Measurements from ENCODE around the gene PSAP.

PSAP gene

DNA sequence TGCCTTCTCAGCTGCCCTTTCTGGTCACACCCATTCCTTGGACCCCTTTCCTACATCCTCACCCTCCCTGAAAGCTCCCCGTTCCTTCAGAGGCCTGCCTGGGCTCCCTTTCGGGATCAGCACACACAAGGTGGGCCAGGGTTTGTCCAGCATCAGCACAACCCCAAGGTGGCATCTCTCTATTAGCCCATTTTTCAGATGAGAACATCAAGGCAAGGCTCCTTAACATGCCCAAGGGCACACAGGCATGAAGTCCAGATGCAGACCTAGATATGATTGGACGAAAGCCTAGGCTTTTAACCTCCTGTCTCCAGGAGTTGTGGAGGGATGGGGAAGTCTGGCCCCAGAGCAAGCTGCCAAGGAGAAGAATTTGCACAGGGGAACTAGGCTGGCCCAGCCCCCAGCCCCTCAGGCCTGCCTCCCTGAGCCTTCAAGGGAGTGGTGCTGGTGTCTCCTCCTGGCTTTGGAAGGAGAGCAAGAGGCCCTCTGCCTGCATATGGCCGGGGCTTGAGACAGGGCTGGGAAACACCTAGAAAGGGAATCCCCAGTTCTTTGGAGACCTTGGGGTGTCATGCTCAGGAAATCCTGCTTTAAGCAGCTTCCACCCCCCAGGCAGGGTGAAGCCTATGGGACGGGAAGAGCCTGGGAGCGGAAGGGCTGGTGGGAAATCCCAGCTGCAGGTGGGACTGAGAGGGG lies 68.7 kb downstream of the PSAP start:
- no peak for DNase-seq

DNA sequence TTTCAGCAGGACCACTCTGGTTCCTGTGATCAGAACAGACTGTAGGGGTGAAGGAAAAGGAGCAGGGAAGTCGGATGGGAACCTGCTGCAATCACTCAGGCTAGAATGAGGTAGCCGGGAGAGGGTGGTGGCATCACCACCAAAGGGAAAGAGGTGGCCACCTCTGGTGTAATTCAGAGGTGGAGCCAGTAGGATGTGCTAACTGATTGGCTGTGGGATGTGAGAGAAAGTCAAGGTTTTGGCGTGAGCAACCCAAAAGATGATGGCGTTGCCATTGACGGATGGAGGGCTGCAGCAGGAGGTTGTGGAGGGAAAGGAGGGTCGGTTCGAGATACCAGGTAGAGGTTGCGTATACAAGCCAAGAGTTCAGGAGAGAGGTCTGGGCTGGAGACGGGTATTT lies 70.3 kb downstream of the PSAP start:
- DNase-seq: no peak

DNA sequence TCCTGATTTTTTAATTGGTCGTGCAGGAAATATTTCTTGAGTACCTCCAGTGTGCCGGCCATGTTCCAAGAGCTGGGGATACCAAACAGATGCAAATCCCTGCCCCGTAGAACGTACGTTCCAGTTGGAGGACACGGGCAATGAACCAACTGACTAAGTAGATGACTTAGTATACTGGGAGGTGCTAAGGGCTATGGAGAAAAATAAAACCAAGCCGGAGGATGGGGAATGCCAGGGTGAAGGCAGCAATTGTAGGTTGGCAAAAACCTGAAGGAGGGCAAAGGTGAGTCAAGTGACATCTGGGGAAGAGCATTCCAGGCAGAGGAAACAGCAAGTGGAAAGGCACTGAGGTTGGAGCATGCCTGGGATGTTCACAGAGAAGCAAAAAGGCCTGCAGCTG lies 70.9 kb downstream of the PSAP start:
- DNase-seq: no peak

DNA sequence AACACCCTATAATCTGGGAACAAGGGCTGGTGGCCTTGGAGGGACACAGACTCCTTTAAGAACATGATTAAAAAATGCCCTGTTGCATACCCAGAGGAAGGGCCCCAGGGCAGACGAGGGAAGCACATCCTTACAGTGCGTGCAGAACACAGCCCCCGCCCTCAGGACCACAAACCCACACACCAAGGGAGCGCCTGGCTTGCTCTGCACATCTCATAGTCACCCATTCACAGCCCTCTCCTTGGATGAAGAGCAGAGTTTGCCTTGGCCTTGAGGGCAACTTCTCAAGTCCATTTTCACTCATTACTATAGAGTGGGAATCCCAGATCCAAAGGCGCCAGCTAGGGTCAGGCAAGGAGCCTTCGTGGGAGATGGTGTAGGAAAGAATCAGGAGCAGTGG lies 71.4 kb downstream of the PSAP start:
- no peak for DNase-seq

DNA sequence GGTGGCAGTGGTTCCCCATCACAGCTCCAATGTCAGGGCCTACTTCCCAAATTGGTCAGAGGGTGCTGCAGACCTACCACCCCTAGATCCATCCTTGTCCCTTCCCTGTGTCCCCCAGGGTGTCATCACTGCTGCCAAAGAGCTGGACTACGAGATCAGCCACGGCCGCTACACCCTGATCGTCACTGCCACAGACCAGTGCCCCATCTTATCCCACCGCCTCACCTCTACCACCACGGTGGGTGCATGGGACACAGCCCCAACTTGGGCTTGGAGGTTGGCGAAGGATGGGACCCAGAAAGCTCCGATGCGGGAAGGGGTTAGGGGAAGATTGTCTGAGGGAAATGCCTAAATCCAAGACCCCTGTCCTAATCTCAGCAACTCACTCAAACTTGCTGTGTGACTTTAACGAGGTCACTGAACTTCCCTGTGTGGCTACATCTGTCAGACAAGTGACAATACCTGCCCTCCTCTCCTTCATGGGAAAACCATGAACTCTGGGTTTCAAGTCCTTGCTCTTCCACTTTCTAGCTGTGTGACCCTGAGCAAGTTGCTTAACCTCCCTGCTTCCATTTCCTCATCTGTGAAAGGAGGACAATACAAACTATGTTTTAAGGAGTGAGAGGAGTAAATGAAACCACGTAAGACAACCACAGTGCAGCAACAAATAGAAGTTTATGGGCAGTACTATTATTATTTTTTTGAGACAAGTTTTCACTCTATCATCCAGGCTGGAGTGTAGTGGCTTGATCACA lies 72.8 kb downstream of the PSAP start:
- no peak for DNase-seq

DNA sequence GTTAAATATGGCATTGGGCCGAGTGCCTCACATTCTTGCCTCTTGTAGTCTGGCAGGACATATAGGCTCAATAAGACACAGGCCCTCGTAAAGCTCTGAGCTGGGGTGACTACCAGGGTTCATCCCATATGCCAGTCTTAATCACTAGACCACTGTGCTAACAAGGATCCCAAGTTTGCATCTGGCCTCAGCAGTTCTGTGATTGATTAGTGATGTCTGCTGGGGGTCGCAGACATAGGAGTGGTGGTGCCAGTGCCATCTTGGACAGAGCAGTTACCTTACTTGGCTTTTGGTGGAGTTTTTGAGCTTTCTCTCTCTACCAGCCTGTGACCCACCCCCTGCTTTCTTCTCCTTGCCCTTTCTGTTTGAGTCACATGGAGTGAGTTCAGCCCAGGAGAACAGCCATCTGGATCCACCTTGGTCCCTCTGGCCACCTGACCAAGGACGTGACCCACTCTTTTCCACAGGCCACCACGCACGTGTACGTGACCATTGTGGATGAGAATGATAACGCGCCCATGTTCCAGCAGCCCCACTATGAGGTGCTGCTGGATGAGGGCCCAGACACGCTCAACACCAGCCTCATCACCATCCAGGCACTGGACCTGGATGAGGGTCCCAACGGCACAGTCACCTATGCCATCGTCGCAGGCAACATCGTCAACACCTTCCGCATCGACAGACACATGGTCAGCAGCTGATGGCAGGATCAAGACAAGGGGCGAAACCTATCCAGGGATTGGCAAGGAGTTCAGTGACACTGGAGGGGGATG lies 73.7 kb downstream of the PSAP start:
- DNase-seq: no peak

DNA sequence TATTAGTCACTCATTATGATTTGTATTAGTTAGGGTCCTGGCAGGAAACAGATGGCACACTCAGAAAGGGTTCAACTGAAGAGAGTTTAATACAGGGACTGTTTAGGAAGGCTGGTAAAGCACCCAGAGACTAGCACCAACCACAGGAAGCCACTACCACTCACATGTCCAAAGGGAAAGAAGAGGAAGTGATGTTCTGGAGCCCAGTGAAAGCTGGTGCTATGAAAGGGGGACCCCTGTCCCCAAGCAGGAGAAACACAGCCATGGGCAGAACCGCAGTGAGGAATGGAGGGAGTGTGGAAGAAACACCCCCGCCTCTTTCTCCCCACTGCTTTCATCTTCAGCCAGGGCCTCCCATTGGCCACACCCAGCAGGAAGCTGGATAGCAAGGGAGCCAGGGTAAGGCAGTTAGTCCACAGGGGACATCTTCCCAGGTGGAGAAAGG lies 74.5 kb downstream of the PSAP start:
- DNase-seq: no peak

DNA sequence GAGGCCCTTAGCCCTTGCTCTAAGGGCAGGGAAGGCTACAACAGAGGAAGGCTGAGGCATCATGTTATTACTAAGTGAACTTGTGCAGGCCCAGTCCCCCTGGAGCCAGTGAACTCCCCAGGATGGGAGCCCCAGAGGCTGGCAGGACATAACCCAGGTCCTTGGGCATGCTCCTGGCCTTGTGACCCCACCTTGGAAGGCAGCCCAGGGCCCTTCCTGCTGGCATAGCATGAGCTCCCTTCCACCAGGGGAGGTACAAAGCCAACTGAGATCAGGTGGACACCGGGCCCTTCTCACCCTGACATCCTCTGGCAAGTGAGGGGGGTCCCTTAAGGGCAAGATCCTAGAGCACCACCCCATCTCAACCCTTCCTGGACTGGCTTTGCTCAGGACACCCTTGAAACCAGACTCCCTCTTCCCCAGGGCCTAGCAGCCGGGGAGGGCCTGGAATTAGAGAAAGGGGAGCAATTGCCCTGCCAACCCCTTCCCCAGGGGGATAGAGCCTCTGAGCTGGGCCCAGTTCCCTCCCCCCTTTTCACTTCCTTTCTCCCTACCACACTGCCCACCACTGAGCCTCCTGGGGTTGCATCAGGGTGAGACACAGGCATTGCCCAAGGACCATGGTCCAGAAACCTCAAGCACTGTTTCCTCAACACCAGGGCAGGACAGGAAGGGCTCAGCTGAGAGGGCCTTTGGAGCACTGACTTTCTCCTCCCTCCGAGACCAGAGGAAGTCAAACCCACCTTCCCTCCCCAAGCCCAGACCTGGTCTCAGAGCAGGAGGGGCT lies 75.9 kb downstream of the PSAP start:
- DNase-seq: no peak

DNA sequence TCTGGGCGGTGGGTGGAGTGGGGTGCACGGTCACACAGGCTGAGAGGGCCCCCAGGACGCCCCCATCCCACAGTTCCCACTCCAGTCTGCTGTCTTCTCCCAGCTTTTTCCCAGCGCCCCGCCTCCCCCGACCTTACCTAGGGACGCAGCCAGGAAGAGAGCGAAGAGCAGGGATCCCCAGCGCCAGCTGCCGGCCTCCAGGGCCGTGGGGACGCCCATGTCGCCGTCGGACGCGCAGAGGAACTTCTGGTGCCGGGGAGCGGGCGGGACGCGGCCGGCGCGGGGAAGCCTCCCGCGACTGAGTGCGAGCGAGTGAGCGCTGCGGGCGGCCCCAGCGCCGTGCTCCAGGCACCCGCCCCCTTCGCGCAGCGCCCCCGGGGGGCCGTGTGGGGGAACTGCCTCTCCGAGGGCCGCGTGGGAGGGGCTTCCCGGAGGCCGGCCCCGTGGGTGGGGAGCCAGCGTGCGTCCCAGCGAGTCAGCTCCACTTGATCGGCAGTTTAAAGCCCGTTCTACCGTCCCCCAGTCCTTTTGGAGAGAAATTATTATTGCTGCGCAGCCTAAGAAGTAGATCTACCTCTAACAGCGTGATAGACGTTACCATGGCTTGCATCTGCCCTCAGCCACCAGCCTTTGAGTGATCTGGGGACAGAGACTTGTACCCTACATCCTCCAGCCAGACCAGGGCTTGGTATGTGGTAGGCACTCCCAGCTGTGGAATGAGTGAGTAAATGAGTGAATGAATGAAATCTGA lies 77.7 kb downstream of the PSAP start, which contains the start of gene VSIR:
Gene VSIR, minus strand, starts transcription at position 300 of the 751 bp plus-strand sequence. Its CDS starts 81 bp downstream, at position 219.
- peak; percentile 74 for DNase-seq

DNA sequence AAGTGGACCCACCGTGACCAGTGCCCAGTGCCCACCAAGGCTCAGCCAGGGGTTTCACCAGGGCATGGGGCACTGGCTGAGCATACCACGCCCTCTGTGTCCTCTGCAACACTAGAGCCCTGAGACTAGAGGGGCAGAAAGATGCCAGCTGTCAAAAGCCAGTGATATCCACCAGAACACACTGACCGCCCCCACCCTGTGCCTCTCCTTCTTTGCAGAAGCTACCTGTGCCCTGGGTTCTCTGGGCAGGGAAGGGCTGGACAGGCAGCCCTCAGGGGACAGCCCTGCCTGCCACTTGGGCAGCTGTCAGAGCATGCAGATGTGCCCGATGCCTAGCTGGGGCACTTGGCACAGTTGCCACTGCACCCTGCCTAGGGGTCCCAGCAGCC lies 78.2 kb downstream of the PSAP start:
- DNase-seq: no peak

DNA sequence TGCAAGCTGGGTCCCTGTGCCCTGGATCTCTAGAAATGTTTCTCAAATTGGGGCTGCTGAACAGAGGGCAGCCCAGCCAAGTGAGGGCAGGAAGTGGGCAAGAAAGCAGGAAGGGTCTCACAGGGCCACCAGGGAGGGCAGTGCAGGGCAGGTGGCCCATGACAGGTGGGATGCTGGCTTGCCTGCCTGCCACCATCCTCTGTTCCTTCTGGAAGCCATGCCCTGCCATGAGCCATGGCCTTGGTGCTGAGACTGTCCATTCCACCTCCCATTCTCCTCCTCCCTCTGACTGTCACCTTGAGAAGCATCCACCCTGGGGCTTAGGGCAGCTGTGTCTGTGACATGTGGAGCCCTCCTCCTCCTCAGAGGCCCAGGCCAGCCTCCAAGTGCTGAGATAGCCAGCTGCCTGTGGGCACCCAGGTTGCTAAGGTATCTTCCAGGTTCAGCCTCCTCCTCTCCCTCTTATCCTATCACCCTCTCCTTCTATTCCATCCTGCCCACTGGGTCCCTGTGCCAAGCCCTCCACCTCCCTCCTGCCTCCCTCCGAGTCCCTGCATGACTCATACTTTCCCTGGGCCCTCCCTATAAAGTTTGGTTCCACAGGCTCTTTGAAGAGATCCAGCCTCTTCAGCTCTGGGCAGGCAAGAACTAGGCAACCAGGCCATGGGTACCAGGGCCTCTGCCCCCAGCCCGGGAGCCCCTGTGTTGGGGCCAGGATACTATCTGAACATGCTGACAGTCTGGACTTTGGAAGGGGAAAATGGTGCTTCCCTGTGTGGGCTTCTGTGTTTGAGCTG lies 79.0 kb downstream of the PSAP start:
- DNase-seq: no peak

DNA sequence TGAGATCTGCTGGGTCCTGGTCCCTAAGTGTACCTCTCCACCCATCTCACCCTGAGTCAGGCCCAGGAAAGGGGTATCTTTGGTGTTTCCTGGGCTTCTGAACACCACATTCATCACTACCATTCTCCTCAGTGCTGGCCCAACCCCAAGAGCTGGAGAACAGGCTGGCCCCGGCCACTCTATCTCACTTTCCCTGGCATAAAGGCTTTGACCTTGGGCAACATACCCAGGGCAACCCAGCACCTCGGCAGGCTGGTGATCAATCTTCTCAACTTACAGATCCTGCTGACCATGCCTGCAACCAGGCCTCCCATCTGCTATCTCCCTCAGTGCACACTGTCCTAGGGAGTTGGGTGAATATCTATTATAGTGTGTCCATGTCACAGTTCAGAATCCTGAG lies 79.8 kb downstream of the PSAP start:
- DNase-seq: no peak

DNA sequence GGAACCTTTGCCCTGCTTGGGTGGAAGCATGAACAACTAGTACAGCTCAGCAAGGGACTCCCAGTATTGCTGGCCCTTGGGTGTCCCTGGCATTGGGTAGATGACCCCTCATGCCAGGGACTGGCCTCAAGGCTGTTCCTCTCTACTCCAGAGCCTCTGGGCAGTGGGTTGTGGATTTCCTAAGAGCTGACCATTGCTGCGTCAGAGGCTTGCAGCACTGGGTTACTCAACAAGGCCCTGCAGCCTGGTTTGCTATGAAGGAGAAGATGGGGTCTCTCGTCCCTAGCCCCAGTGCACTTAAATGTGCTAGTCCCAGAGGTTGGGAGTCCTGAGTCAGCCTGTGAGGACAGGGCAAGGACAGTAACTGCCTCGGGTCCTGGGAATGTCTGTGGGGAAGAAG lies 80.3 kb downstream of the PSAP start:
- no peak for DNase-seq

DNA sequence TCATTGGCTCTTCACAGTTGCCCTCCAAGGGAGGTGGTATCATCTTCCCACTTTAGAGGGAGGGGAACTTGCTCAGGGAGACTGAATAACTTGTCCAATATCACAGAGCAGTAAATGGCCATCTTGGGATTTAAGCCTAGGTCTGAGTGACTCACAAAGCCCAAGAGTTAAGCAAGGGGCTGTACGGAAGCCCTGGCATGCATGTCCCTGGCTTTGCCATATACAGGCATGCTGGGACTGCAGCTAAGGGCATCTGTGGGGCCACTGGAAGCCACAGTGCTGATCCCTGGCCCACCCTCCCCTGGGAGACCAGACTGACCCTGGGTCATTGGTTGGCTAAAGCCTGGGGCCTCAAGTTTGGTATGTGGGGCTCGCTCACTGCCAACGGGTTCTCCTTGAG lies 80.8 kb downstream of the PSAP start:
- DNase-seq: no peak

DNA sequence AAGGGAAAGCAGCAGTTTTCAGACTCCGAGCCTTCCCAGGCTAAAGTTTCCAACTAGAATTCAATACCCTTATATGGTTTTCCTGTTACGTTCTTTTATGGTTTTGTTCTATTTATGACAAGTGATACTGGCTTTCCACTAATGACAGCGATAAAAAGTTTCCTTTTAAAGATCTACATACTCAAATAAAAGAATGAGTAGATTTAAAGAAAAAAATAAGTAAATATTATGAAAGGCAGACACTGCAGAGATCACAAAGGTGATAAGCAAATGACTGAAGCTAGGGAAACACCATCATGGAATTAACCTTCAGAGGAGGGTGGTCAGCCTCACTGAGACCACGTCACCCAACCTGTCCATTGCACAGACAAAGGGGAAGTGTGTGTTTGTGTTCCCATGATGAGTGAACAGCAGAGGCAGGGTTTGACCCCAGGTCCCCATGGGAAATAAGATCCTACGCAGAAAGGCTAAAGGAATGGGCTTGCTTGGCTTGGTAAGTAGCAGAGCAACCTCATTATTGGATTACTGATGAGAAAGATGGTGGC lies 81.7 kb downstream of the PSAP start:
- DNase-seq: no peak

DNA sequence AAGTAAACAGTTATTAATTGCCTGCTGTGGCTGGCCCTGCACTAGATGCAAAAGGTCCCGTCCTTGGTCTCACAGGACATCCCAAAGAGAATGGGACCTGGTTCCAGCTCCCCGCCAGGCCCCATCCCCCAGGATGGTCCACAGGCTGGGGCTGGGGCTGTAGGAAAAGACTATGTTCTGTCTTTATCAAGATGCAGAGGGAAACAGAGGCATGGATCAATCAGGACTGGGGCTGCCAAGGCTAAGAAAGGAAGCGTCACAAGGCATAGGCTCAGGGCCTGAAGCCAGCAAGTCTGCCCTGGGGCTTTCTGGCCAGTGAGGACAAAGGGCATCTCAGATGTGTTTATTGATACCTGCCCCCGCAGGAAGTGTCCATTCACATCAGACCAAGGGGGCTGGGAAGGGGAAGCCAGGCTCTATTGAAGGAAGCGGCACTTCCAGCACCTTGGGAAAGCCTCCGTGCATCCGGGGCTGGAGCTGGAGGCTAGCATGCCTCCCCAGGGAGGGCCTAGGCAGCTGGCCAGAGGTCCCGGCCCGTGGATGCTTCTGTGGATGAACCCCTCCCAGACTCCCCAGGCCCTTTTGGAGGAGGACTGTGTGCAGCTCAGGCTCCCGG lies 83.5 kb downstream of the PSAP start:
- DNase-seq: peak; percentile 26

DNA sequence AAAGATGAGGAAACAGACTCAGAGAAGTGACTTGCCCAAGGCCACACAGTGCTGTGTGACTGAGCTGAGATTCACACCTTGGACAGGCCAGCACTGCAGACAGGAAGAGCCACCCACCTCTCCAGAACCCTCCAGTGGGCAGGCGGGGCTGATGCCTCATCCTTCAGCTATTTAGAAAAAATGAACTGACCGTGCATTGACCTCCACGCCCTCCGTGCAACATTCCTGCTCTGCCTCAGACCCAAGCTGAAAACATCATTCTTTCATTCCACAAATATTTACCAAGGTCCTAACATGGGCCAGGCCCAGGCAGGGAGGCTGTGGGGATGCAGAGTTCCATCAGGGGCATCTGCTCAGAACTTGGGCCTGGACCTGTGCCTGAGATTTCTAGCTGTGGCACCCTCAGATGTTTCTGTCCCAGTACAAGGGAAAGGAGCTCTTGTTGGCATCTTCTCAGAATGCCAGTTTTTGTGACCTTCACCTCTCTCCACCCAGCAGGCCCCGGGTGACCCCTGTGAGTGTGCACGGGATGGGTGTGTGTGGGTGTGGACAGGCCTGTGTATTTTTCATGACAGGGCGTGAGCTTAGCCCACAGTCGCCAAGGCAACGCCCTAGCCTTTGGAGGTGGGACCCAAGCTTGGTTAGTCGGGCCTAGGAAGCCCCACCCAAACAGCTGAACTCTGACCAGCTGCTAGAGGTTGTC lies 84.2 kb downstream of the PSAP start:
- DNase-seq: peak; percentile 66
